Measurements from ENCODE around the gene HTR3A.
A peak's percentile ranks its signal among the peaks of the same experiment; 100 is the strongest.

Gene HTR3A

GRCh38 chr11:114001416-114001815 lies 26.5 kb downstream of the HTR3A start:
- H3K4me3 ChIP-seq (ENCODE audit: low read length) = no peak overlapping the region
- H3K36me3 ChIP-seq (ENCODE audit: control insufficient read depth, insufficient read depth, low read length) = no peaks in the 10 kb centered on the region
- no peaks in the 10 kb centered on the region for H3K4me1 ChIP-seq (ENCODE audit: control insufficient read depth, insufficient read depth, low read length)
- no peak overlapping the region for H3K9ac ChIP-seq (ENCODE audit: low read length)
- H3K27ac ChIP-seq (ENCODE audit: low read depth, low read length) = no peak overlapping the region
- no peaks in the 10 kb centered on the region for H3K27me3 ChIP-seq (ENCODE audit: control insufficient read depth, insufficient read depth, low read length)

GRCh38 chr11:114008331-114008730 lies 33.4 kb downstream of the HTR3A start:
- H3K36me3 ChIP-seq (ENCODE audit: control insufficient read depth, insufficient read depth, low read length) = no peaks in the 10 kb centered on the region
- H3K9ac ChIP-seq (ENCODE audit: low read length) = no peak overlapping the region
- no peaks in the 10 kb centered on the region for H3K27me3 ChIP-seq (ENCODE audit: control insufficient read depth, insufficient read depth, low read length)
- H3K4me1 ChIP-seq (ENCODE audit: control insufficient read depth, insufficient read depth, low read length) = no peaks in the 10 kb centered on the region
- no peak overlapping the region for H3K4me3 ChIP-seq (ENCODE audit: low read length)
- H3K27ac ChIP-seq (ENCODE audit: low read depth, low read length) = no peak overlapping the region

GRCh38 chr11:114010931-114011330 lies 36.0 kb downstream of the HTR3A start:
- no peaks in the 10 kb centered on the region for H3K4me1 ChIP-seq (ENCODE audit: control insufficient read depth, insufficient read depth, low read length)
- H3K27ac ChIP-seq (ENCODE audit: low read depth, low read length) = no peak overlapping the region
- no peaks in the 10 kb centered on the region for H3K36me3 ChIP-seq (ENCODE audit: control insufficient read depth, insufficient read depth, low read length)
- no peaks in the 10 kb centered on the region for H3K27me3 ChIP-seq (ENCODE audit: control insufficient read depth, insufficient read depth, low read length)
- no peak overlapping the region for H3K9ac ChIP-seq (ENCODE audit: low read length)
- no peak overlapping the region for H3K4me3 ChIP-seq (ENCODE audit: low read length)

- Histone ChIP-seq H3K4me3 (ENCODE audit: low read length) (no peak overlapping the region), H3K27me3 (ENCODE audit: control insufficient read depth, insufficient read depth, low read length) (no peaks in the 10 kb centered on the region), H3K27ac (ENCODE audit: low read depth, low read length) (no peak overlapping the region), H3K36me3 (ENCODE audit: control insufficient read depth, insufficient read depth, low read length) (no peaks in the 10 kb centered on the region), H3K4me1 (ENCODE audit: control insufficient read depth, insufficient read depth, low read length) (no peaks in the 10 kb centered on the region), H3K9ac (ENCODE audit: low read length) (no peak overlapping the region)
Observed at GRCh38 chr11:114011443-114011842, 36.5 kb downstream of the HTR3A start.

GRCh38 chr11:114015117-114015516 lies 40.2 kb downstream of the HTR3A start:
- H3K27ac ChIP-seq (ENCODE audit: low read depth, low read length) = no peak overlapping the region
- H3K9ac ChIP-seq (ENCODE audit: low read length) = no peak overlapping the region
- H3K4me1 ChIP-seq (ENCODE audit: control insufficient read depth, insufficient read depth, low read length) = no peaks in the 10 kb centered on the region
- no peaks in the 10 kb centered on the region for H3K27me3 ChIP-seq (ENCODE audit: control insufficient read depth, insufficient read depth, low read length)
- H3K4me3 ChIP-seq (ENCODE audit: low read length) = no peak overlapping the region
- H3K36me3 ChIP-seq (ENCODE audit: control insufficient read depth, insufficient read depth, low read length) = no peaks in the 10 kb centered on the region

- H3K36me3 ChIP-seq (ENCODE audit: control insufficient read depth, insufficient read depth, low read length) = no peaks in the 10 kb centered on the region
- no peak overlapping the region for H3K9ac ChIP-seq (ENCODE audit: low read length)
- H3K27ac ChIP-seq (ENCODE audit: low read depth, low read length) = no peak overlapping the region
- no peaks in the 10 kb centered on the region for H3K27me3 ChIP-seq (ENCODE audit: control insufficient read depth, insufficient read depth, low read length)
- H3K4me1 ChIP-seq (ENCODE audit: control insufficient read depth, insufficient read depth, low read length) = peaks cover 5% of the 10 kb centered on the region
- H3K4me3 ChIP-seq (ENCODE audit: low read length) = no peak overlapping the region
Observed at GRCh38 chr11:114016986-114017385, 42.1 kb downstream of the HTR3A start.

GRCh38 chr11:114017723-114018122 lies 42.8 kb downstream of the HTR3A start:
- H3K27me3 ChIP-seq (ENCODE audit: control insufficient read depth, insufficient read depth, low read length) = no peaks in the 10 kb centered on the region
- H3K9ac ChIP-seq (ENCODE audit: low read length) = no peak overlapping the region
- H3K27ac ChIP-seq (ENCODE audit: low read depth, low read length) = no peak overlapping the region

GRCh38 chr11:114019046-114019445 lies 44.1 kb downstream of the HTR3A start:
- H3K4me3 ChIP-seq (ENCODE audit: low read length) = no peak overlapping the region
- no peaks in the 10 kb centered on the region for H3K27me3 ChIP-seq (ENCODE audit: control insufficient read depth, insufficient read depth, low read length)
- H3K27ac ChIP-seq (ENCODE audit: low read depth, low read length) = no peak overlapping the region

More at GRCh38 chr11:114017723-114018122, 42.8 kb downstream of the HTR3A start:
- peaks cover 5% of the 10 kb centered on the region for H3K4me1 ChIP-seq (ENCODE audit: control insufficient read depth, insufficient read depth, low read length)
- H3K4me3 ChIP-seq (ENCODE audit: low read length) = no peak overlapping the region
- H3K36me3 ChIP-seq (ENCODE audit: control insufficient read depth, insufficient read depth, low read length) = no peaks in the 10 kb centered on the region

GRCh38 chr11:114019574-114019973 lies 44.7 kb downstream of the HTR3A start:
- Histone ChIP-seq H3K36me3 (ENCODE audit: control insufficient read depth, insufficient read depth, low read length) (no peaks in the 10 kb centered on the region), H3K9ac (ENCODE audit: low read length) (no peak overlapping the region), H3K27me3 (ENCODE audit: control insufficient read depth, insufficient read depth, low read length) (no peaks in the 10 kb centered on the region), H3K4me1 (ENCODE audit: control insufficient read depth, insufficient read depth, low read length) (peaks cover 5% of the 10 kb centered on the region), H3K4me3 (ENCODE audit: low read length) (no peak overlapping the region), H3K27ac (ENCODE audit: low read depth, low read length) (no peak overlapping the region)

More at GRCh38 chr11:114019046-114019445, 44.1 kb downstream of the HTR3A start:
- H3K36me3 ChIP-seq (ENCODE audit: control insufficient read depth, insufficient read depth, low read length) = no peaks in the 10 kb centered on the region
- no peak overlapping the region for H3K9ac ChIP-seq (ENCODE audit: low read length)
- H3K4me1 ChIP-seq (ENCODE audit: control insufficient read depth, insufficient read depth, low read length) = peaks cover 5% of the 10 kb centered on the region

- Histone ChIP-seq H3K4me3 (ENCODE audit: low read length) (no peak overlapping the region), H3K27ac (ENCODE audit: low read depth, low read length) (peak overlapping the region; percentile 10), H3K9ac (ENCODE audit: low read length) (no peak overlapping the region)
Observed at GRCh38 chr11:114025329-114025907, 50.5 kb downstream of the HTR3A start.

GRCh38 chr11:114026355-114026754 lies 51.4 kb downstream of the HTR3A start:
- Histone ChIP-seq H3K9ac (ENCODE audit: low read length) (no peak overlapping the region), H3K36me3 (ENCODE audit: control insufficient read depth, insufficient read depth, low read length) (no peaks in the 10 kb centered on the region), H3K4me3 (ENCODE audit: low read length) (no peak overlapping the region), H3K27ac (ENCODE audit: low read depth, low read length) (peak overlapping the region; percentile 10), H3K27me3 (ENCODE audit: control insufficient read depth, insufficient read depth, low read length) (no peaks in the 10 kb centered on the region), H3K4me1 (ENCODE audit: control insufficient read depth, insufficient read depth, low read length) (peaks cover 15% of the 10 kb centered on the region)

More at GRCh38 chr11:114025329-114025907, 50.5 kb downstream of the HTR3A start:
- H3K27me3 ChIP-seq (ENCODE audit: control insufficient read depth, insufficient read depth, low read length) = no peaks in the 10 kb centered on the region
- H3K36me3 ChIP-seq (ENCODE audit: control insufficient read depth, insufficient read depth, low read length) = no peaks in the 10 kb centered on the region
- peaks cover 19% of the 10 kb centered on the region for H3K4me1 ChIP-seq (ENCODE audit: control insufficient read depth, insufficient read depth, low read length)

GRCh38 chr11:114027391-114027790 lies 52.5 kb downstream of the HTR3A start:
- Histone ChIP-seq H3K36me3 (ENCODE audit: control insufficient read depth, insufficient read depth, low read length) (no peaks in the 10 kb centered on the region), H3K27ac (ENCODE audit: low read depth, low read length) (peak overlapping the region; percentile 70), H3K9ac (ENCODE audit: low read length) (no peak overlapping the region), H3K4me1 (ENCODE audit: control insufficient read depth, insufficient read depth, low read length) (peaks cover 15% of the 10 kb centered on the region), H3K4me3 (ENCODE audit: low read length) (no peak overlapping the region), H3K27me3 (ENCODE audit: control insufficient read depth, insufficient read depth, low read length) (no peaks in the 10 kb centered on the region)

- Histone ChIP-seq H3K4me1 (ENCODE audit: control insufficient read depth, insufficient read depth, low read length) (peaks cover 15% of the 10 kb centered on the region), H3K27me3 (ENCODE audit: control insufficient read depth, insufficient read depth, low read length) (no peaks in the 10 kb centered on the region), H3K36me3 (ENCODE audit: control insufficient read depth, insufficient read depth, low read length) (no peaks in the 10 kb centered on the region), H3K27ac (ENCODE audit: low read depth, low read length) (peak overlapping the region; percentile 65), H3K9ac (ENCODE audit: low read length) (no peak overlapping the region), H3K4me3 (ENCODE audit: low read length) (no peak overlapping the region)
Observed at GRCh38 chr11:114027926-114028325, 53.0 kb downstream of the HTR3A start.

Data from rectal smooth muscle tissue (tissue), 1 donor.